NCI-H524 treated with DMSO at 0.1 percent for 48 hours (cell line): ENCODE data around the gene SLC7A1.
"Not testable (repeated sequence)": the region's sequence is repeated elsewhere in the genome, so short reads cannot be mapped to it uniquely, and the experiment has no call there.

Experiments used
- DNase-seq: peaks from one replicate; lab custom pipeline; 2025; lab: John Stamatoyannopoulos, UW

Gene SLC7A1

GRCh38 chr13:29595380-29596063 lies at the start of gene SLC7A1:
SLC7A1 (minus strand) TSS chr13:29595688; CDS start chr13:29536188, 59,500 bp downstream.
- peak; percentile 52 for DNase-seq

DNA sequence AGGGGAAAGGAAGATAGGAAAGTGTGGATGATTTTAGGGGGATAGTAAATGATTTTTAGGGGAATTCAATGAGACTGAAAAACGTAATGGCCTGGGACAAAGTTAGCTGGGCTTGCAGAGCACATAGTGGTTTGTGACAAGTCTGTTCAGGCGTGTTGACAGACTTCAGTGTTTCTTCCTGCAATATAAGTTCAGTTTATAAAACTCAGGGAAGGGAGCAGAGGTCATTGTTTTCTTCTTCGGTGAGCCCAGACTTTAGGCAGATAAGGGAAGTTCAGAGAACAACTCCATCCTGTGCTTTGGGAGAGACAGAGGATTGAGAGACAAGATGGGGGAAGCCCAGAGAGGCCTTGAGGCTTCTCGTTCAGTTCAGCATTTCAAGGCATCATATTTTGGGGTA lies 45.2 kb upstream of the SLC7A1 start:
- DNase-seq = no peak

DNA sequence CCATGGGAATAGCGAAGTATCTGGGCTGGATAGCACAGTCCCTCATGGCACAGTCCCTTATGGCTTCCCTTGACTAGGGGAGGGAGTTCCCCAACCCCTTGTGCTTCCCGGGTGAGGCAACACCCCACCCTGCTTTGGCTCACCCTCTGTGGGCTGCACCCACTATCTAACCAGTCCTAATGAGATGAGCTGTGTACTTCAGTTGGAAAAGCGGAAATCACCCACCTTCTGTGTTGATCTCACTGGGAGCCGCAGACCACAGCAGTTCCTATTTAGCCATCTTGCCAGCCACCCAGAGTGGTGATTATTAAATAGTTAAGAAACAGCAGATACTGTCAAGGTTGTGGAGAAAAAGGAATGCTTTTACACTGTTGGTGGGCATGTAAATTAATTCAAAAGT lies 41.3 kb upstream of the SLC7A1 start:
- DNase-seq = not testable (repeated sequence)

GRCh38 chr13:29624997-29625396 lies 29.5 kb upstream of the SLC7A1 start:
- no peak for DNase-seq

DNA sequence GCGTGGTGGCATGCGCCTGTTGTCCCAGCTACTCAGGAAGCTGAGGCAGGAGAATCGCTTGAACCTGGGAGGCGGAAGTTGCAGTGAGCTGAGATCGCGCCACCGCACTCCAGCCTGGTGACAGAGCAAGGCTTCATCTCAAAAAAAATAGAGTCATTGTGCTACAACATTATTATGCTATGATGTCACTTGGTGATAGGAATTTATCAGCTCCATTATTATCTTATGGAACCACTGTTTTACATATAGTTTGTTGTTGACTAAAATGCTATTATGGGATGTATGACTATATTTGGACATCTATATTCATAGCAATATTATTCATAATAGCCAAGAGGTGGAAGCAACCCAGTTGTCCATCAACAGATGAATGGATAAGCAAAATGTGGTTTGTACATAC lies 26.4 kb upstream of the SLC7A1 start:
- no peak for DNase-seq

- no peak for DNase-seq
Measured at GRCh38 chr13:29621051-29621800, 25.7 kb upstream of the SLC7A1 start.

GRCh38 chr13:29619995-29620394 lies 24.5 kb upstream of the SLC7A1 start:
- DNase-seq = no peak

DNA sequence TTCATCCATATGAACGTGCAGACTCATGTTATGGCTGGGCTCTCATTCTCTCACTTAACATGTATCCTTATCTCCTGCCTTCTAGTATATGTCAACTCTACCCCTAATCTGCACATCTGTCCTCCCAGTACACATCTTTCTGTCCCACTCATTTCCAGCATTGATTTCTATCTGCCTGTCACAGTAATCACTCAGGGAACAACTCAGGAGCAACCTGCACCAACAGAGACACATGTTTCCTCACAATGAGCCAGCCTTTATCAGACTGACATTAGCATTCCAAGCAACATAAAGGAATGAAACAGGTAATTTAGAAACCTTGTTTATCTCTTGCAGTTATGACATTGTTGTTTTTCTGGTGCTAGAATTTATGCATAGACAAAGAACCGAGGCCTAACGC lies 17.6 kb upstream of the SLC7A1 start:
- DNase-seq = no peak

DNA sequence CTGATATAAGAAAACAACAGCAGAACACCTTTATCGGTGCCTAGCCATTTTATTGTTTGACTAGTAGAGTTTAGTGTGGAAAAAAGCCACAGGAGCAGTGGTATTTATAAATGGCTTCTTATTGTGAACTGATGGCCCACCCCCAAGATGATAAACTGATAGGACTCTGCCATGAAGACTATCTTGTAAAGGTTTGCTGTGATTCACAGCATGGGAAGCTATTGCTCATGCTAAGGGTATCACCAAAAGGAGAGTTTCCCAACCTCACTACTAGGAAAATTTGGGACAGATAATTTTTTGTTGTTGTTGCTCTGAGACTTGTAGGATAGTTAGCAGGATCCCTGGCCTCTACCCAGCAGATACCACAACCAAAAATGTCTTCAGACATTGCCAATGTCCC lies 12.0 kb upstream of the SLC7A1 start:
- DNase-seq = no peak

GRCh38 chr13:29605860-29606526 lies 10.5 kb upstream of the SLC7A1 start:
- DNase-seq = no peak

DNA sequence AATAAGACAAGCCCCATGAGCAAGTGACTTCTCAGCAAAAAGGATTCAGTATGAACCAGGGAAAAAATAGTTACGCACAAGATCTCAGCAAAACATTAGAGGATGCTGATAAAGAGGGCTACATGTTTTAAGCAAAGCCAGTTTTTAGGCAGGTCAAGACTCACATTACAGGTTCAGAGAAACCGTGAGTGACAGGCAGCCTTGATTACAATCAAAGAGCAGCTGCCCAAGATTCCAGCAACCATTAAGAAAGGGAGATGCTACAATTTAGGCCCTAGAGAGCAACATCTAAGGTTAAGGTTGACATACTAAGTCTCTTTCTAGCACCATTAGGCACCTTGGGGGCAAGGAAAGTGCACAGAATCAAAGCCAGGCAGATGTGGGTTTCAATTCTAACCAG lies 2.8 kb upstream of the SLC7A1 start:
- no peak for DNase-seq

DNA sequence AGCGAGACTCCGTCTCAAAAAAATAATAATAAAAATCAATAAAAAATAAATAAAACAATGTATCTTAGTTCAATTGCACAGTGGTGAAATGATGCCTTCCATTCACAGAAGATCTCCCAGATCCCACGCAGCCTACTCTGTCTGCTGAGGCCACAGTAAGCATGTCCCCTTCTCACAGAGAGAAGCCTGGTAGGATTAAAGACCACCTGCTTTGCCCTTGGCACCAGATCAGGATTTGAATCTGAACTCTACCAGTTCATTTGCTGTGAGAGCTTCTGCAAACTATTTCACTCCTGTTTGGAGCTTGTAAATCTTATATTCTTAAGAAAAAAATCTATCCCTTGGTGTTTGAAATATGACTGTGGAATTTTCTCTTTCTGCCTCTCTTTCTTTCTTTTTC lies 2.2 kb upstream of the SLC7A1 start:
- no peak for DNase-seq

- no peak for DNase-seq
Measured at GRCh38 chr13:29597246-29597645, 1.8 kb upstream of the SLC7A1 start.

GRCh38 chr13:29596064-29596418 lies 553 bp upstream of the SLC7A1 start:
- DNase-seq = no peak

DNA sequence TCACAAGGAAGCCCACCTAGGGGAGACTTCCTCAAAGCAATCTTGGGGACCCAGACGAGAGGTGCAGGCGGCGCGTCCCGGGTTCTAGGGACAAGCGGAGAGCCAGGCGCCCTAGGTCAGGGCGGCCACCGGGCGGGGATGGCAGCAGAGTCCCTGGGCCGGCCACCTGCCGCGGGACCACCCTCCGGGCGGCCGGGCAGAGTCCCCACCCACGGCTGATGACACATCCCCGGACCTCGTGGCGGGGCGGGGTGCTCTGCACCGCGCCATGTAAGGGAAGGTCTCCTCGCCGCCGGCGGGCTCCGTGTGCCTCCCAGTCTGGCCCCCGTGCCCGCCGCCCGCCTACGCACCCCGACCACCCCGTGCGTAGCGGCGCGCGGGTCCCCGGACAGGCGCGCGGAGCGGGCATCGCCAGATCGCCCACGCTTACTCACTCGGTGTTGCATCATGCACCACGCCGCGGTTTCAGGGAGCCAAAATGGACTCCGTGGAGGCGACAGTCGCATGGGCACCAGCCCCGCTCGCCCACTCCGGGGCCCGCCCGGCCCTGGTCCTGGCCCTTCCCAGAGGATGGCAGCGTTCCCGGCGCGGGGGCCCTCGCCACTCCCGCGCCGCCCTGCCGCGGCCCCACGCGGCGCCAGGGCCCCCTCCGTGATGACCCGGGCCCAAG lies 643 bp downstream of the SLC7A1 start:
- DNase-seq = no peak

DNA sequence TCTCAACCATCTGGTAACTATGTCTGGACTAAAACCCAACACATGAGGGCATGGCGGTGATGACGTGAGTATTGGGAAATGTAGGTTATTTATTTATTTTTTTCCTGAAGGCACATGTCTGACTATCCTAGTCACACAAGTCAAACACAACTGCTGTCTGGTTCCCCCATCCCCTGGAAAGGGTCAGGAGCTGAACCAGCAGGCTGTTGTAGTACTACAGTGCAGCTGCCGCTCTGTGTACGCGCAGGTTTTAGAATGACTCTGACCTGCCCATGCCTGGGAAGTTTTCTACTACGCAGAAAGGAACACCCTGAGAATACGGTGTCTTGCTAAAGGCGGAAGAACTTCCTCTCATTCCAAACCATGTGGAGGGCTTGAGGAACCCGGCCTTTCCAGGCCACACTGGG lies 1.2 kb downstream of the SLC7A1 start:
- DNase-seq = peak; percentile 61

DNA sequence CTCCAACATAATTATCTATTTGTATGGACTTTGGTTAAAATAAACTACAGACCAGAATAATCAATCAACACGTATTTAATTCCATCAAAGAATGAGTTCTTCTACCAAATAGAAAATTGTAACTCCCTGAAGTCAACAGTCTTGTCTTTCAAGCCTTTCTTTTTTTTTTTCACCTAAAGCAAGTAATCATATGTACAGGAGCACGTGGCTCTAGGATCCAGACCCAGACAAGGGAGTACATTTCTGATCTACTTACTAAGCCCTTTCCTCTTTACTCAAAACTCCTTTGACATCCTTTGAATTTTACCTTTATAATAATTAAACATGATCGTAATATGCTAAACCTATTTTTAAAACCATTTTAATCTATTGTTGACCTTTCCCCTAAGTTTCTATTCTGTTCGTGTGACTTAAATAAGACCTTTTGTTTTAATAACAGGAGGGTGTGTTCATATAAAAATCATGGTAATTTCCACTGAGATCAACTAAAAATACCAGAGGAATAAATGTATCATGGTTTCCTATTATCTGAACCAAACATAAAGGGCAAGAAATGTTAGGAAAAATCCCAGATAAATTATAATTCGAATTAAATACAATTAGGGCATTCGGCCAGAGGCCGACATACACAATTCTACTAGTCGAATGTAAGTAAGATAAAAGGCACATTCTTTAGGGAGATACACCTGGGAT lies 1.7 kb downstream of the SLC7A1 start:
- DNase-seq = no peak

DNA sequence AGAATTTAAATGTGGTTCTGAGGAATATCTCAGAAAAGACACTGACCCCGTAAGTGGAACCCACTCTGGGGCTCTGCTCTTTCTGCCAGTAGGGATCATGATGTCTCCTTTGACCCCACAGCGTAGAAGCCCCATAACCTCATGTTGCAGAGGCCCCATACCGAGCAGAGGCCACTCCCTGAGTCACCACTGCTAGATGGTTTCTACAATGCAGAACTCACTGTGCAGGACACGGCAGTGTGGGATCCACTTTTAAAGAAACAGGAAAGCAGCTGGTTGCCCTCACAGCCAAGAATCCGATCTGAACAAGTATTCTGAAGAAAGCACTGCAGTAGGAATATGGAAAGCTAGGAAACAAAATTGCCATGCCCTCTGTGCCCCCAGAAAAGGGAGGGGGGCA lies 4.2 kb downstream of the SLC7A1 start:
- no peak for DNase-seq

DNA sequence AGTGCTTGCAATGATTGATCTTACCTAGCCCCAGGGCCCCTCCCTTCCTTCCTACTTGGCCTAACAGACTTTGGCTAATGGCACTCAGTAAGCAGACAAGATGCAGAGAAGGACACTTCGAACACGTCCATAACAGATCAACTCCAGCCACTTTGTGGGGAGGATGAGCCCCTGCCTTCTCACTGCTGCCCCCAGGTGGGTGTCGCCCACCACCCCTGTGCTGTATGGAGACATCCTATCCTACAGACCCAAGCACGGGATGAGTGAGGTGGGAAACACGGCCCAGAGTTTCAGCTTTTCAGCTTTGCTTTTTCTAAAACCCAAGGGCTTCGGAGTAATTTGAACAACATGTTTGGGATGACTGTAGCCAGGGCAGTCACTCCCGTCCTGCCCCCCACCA lies 5.5 kb downstream of the SLC7A1 start:
- no peak for DNase-seq

GRCh38 chr13:29589234-29589633 lies 6.3 kb downstream of the SLC7A1 start:
- DNase-seq = no peak

DNA sequence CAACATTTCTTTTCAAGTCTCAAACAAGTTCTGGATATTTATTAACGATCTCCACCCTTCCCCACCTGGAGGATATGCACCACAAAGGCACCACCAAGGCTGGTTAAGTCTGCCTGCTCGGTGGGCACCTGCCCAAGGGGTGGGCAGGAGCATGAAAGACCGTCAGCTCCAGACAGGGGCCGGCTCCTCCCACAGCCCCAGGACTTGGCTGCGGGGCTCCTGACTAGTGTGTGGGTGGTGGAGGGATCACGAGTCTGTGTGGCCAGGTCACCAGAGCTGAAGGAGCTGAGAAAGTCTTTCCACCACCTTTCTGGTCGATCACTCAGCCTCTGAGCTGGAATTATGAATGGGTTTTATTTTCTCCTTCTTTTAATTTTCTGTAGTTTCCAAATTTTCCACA lies 7.8 kb downstream of the SLC7A1 start:
- DNase-seq = no peak
